NCI-H2196 treated with DMSO at 0.1 percent for 48 hours (cell line): ENCODE data around the gene IGFL2.
"Not testable (repeated sequence)": the region's sequence is repeated elsewhere in the genome, so short reads cannot be mapped to it uniquely, and the experiment has no call there.

Experiments used
- DNase-seq: peaks from one replicate; lab custom pipeline; 2025; ENCODE audit not compliant: unreplicated experiment; lab: John Stamatoyannopoulos, UW

The IGFL2 gene

GRCh38 chr19:46206682-46207081 is 58.6 kb downstream of the IGFL2 start:
- no peak for DNase-seq

GRCh38 chr19:46207858-46208257 is 59.8 kb downstream of the IGFL2 start:
- not testable (repeated sequence) for DNase-seq

- no peak for DNase-seq
These were observed 61.0 kb downstream of the IGFL2 start for GRCh38 chr19:46209051-46209450.

GRCh38 chr19:46209472-46209871 is 61.4 kb downstream of the IGFL2 start:
- DNase-seq: no peak

- DNase-seq: no peak
These were observed 62.6 kb downstream of the IGFL2 start for GRCh38 chr19:46210669-46211068.
